Activated CD4-positive, alpha-beta T cell treated with anti-CD3 and anti-CD28 coated beads, Interleukin-10, Interleukin-2, amounts not matched to agents 100 ng/mL and 50 ng/mL, durations not matched to agents 16 hours and 8 hours (primary cell): ENCODE results near the gene RFX4.
"Not testable (repeated sequence)": the region's sequence is repeated elsewhere in the genome, so short reads cannot be mapped to it uniquely, and the experiment has no call there.

Experiments used
- DNase-seq: peaks from one replicate; pipeline ENCODE4 v3.0.0-alpha.2; 2020

The RFX4 gene

DNA sequence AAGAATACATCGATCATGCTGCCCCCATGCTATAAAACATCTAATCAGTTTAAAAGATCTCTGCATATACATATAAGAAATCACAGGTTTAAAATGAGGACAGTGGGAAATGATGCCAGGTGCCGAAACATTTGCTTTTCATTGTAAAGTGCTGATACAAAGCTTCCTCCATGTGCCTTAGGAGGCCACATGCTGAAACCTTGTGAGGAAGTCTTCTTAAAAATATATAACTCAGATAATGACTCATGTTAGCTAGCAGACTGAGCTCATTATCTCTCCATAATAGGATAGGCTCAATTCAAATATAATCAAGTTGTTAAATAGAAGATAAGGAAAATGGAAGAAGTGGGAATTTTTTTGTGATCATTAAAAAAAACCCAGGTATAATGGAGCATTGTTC is 65.9 kb downstream of the RFX4 start:
- DNase-seq: no peak

DNA sequence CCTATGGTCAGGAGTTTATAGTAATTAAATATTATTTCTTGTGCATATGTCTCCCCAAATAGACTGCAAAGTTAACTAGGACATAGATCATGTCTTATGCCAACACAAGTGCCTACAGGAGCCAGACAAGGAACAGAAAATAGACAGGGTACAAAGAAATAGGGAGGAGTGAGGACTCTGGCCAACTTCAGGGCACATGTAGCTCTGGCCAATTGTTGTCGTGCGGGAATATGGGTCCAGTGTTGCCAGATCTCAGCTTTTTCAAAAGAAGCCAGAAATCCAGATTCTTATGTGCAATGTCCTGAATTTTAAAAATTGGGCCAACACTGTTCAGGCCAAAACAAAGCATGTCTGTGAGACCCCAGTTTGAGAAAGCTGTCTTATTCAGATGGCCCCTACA is 68.7 kb downstream of the RFX4 start:
- DNase-seq: no peak

DNA sequence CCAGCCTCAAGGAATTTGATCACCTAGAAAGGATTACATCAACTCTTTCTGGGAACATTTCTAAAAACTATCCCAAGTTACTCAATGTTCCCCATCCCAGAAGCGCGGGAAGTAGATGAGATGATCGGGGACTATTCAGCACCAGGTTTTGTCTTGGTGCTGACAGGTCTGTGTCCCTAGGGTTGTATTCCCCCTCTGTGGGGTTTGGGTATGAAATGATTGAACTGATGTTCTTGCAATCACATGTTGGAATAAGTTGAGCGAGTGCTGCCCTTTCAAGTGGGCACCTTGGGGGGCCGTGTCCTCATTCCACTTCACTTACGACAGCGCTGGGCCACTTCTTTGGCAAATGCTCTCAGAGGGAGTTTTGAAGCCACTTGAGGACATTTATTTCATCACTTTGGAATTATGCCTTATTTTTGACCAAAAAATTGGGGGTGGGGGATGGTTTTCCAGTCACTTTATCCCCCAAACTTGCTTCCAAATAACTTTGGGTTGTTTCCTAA is 69.8 kb downstream of the RFX4 start:
- no peak for DNase-seq

DNA sequence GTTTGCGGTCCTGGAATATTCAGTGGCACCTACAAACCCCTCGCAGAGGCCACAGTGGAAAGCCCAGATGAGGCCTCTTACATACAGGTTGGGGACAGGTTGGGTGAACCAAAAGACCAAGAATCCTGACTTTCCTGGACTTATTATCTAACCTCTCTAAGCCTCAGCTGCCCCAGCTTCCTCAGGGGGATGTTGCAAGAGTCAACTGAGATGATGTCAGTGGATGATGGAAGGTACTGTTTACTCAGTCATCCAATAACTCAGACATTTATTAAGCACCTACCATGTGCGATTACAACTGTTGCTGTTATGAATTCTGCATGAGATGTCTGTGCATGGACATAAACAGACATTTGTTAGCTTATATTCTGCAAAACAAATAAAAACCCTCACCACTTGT is 72.8 kb downstream of the RFX4 start:
- no peak for DNase-seq

DNA sequence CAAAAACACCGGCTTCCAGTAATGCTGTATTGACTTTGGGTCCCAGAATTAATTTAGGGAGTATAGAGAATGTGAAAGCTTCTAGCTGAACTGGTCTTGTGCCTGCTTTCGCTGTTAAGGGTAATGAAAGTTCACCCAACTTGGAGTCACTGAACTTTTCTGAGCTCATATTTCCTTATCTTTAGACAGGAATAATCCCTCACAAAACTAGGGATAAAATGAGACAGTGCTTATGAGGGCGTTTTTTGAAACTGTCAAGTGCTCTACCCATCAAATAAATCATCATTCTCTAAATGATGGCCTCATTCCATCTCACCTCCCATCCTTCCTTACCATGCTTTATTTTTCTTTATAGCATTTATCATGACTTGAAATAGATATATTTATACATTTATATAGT is 74.7 kb downstream of the RFX4 start:
- no peak for DNase-seq

DNA sequence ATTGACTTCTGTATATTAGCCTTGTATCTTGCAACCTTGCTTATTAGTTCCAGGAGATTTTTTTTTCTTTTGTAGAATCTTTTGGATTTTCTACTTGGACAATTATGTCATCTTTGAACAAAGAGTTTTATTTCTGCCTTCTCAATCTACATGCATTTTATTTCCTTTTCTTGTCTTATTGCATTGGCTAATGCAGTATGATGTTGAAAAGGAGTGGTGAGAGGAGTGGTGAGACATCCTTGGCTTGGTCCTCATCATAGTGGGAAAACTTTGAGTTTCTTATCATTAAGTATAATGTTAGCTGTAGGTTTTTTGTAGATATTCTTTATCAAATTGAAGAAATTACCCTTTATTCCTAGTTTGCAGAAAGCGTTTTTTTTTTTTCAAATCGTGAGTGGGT is 80.6 kb downstream of the RFX4 start:
- no peak for DNase-seq

DNA sequence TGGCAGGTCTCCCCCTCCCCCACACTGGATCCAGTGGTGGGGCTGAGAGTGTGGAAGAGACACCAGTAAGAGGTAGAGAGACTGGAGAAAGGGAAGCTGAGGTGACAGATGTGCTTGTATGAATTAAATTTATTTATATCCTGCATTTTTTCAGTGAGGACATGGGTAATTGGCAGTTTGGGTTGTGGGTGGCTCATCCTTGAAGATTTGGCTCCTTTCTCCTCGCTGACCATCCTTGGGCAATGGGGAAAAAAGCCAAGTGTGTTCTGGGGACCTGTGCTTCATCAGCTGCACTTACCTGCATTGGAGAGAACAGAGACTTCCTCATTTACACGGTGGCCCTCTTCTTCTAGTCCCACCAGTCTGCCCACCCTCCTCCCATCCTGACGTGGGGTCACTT is 86.4 kb downstream of the RFX4 start:
- DNase-seq: no peak

DNA sequence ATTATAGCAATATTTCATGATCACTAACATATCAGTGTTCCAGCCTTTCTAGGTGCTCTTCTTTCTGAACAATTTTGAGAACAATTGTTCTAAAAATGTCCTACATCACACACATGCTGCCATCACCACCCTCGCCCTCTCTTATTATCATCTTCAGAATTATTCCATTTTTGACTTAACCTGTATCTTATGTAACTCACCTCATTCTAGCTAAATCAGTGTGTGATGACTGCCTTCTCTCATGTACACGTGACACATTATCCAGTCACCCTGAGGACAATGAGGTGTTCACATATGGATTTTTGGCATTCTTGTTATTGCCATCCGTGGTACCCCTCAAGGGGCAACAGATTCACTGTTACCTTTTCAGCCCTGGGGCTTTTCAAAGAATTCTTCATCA is 87.3 kb downstream of the RFX4 start:
- no peak for DNase-seq

DNA sequence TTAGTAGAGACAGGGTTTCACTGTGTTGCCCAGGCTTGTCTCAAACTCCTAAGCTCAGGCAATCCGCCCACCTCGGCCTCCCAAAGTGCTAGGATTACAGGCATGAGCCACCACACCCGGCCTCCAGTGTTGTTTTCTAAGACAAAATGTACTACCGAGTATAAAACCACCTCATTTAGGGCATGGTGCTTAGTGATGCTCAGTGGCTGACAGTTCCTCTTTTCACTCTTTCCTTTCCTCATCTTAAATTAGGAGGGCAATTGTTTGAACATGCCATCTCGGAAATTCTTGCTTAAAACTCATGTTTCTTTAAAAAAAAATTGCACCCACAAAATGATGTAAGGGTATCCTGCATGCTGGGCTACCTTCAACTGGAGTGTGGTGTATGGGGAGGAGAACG is 89.0 kb downstream of the RFX4 start:
- no peak for DNase-seq

DNA sequence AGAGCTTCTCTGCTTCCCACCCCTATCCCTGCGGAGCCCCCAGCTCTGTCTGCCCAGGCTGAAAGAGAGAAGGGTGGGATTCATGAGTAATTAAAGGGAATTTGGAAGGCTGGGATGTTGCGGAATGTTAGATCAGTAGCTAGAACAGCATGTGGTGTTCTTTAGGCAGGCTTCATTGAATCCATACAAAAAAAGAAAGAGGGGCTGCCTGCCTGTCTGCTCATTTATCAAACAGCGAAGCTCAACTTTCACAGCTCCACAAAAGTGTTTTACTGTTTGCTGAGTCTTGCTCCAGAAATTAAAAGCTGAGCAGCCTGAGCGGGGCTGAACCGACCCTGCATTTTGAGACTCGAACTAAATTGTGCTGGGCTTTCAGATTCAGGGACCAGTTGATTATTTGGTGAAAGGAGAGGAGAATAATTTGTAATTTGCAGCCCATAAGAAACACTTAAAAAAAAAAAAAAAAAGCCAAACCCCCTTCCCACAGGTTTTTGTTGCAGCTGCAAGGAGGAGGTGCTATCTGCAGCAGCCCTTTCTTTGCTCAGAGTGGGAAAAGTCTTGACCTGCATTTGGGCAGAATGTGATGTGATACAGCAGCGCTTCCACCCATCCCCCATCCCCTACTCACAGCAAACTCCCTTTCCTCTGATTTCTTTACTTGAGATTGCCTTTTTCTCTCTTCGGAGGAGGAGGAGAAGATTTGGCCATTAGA is 89.7 kb downstream of the RFX4 start:
- DNase-seq: no peak

DNA sequence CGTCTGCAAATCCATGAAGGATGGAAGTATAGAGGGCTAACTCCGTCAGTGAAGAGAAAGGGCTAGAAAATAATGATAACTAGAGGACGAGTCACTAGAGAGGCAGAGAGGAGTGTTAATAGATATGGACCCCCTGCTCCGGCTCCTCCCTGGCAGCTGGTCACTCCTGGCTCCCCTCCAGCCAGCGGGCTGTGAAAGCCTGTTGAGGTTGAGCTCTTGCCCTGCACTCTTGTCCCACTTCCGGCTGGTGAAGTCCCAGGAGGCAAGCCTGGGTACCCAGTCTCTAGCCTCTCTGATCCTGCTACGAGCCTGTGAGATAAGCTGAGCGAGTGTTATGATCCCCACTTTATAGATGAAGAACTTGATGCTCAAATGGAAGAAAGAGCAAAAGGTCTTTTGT is 90.3 kb downstream of the RFX4 start:
- DNase-seq: no peak

DNA sequence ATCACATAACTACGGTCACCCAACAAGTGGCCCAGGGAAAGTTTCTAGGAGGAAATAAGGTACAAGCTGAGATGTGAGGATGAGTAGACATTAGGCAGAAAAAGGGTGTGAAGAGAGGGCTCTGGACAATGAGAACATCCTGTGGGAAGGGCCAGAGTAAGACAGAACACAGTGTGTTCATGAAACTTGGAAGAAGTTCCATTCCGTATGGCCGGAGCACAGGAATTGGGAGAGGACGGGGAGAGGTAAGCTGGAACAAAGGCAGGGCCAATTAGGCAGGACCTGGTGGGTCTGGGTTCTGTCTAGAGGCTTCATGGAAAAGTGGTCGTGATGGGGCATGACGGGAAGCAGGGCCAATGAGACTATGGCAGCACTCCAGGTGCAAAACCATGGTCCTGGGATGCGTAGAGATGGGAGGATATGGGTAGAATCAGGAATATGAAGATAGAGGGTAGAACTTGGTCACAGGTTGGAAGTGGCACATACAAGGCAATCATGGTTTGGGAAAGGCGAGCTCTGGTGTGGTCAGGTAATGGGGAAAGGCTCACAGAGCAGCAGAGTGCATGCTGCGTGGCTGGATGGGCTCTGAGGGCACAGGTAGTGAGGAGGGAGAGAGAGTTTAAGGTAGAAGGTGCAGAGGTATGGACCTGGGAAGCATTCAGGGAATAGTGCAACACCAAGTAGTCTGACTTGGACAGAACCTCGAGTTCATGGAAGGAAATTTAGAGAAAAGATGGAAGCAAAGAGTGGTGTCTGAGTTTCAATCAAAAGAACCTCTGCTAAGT is 93.0 kb downstream of the RFX4 start:
- no peak for DNase-seq

DNA sequence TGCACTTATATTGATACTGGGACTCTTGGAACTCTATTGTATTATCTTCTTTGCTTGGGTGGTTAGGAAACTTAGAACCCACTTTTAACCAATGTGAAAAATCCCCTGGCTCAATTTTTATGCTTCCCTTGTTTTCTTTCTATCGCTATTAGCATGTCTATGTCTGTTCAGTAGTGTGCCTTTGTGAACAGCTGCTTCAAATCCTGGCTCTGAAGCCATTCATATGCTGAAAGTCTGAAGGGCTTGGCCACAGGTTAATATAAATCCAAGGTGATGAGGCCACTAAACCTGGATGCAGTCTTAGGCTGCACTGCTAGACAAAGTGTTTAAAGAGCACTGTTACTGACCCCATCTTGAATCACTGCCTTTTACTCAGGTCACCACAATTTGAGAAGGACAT is 96.8 kb downstream of the RFX4 start:
- DNase-seq: no peak

DNA sequence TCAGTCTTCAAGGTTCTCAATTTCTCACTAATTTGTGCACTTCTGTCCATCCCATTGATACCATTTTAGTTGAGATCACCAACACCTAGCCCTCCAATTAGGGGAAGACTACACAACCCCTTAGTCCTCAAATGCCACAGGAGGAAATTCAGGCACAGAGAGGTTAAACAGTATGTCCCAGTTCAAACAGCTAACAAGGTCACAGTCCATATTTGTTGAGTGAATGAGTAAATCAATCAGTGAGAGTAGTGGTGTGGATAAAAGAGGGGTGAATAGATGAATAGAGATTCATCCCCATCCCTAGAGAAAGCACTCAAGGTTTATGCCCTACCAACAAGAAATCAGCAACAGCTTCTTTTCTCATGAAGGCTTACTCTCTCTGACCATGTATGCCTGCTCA is 97.5 kb downstream of the RFX4 start:
- no peak for DNase-seq

DNA sequence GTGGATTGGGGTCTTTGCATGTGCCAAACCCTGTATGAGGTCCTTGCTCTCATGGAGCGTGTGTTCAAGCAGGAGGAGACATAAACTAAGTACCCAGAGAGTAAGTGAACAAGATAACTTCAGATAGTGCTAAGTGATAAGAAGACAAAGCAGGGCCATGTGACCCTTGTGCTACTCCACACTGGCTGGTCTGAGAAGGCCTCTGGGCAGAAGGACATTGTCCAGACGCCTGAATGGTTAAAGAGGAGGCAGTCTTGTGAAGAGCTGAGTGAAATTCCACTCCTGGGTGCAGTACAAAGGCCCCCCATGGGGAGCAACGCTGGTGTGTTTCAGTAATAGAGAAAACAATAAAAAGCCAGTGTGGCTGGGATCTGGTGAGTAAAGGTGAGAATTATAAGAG is 98.4 kb downstream of the RFX4 start:
- no peak for DNase-seq

DNA sequence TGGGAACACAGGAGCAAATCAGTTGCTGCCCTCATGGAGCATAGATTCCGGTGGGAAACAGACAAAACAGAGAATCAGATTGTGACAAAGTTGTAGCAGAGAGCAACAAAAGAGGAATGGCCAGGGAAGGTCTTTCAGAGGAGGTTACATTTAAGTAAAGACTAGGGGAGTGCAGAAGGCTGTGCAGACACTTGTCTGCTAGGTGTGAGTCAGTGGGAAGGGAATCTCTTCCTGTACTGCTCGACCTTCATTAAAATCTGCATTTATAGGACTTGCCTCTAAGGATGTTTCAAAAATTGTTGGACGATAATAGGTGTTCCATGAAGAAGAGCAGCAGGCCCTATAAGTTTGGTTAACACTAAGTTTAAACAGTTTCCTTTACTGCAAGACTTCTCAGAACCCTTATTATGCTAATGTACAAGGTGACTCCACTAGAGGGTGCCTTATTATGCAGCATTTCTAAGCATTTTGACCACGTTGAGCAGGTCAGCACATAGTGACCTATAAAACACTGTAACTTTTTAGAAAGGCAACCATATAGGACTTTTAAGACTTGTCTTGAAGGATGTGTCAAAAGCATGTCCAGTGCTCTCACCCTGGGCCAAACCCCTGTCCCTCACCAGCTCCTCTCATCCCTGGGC is 99.9 kb downstream of the RFX4 start:
- DNase-seq: peak; percentile 5

DNA sequence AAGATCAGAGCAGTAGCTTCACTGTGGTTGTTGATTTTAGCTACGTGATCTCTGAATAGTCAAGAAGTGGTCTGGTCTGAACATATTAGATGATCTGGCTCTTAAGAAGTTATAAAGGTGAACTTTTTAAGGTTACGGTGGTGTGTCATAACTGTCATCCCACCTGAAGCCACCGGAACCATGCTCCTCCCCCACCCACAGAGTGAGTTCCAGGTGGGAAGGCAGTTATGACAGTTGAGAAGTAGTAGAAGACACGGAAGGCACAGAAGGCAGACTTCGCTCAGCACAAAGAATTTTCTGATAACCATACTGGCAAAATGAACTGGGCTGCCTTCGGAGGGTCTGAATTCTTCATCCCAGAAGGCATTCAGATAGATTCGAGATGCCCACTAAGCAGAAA is 101.7 kb downstream of the RFX4 start:
- no peak for DNase-seq

DNA sequence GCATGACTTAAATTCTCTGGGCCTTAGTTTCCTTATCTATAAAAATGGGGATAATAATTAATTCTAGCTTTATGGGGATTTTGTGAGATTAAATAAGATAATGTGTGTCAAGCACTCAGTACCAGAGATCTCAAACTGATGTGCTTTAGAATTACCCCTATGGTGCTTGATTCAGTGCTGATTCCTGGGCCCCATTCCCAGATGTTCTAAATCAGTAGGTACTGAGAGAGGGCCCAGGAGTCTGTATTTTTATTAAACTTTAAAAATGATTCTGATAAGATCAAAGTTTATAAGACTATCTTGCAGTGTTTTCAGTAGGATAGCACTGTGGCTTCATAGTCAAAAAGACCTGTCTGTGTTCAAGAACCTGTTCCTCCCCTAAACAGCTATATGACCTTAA is 102.6 kb downstream of the RFX4 start:
- DNase-seq: no peak

DNA sequence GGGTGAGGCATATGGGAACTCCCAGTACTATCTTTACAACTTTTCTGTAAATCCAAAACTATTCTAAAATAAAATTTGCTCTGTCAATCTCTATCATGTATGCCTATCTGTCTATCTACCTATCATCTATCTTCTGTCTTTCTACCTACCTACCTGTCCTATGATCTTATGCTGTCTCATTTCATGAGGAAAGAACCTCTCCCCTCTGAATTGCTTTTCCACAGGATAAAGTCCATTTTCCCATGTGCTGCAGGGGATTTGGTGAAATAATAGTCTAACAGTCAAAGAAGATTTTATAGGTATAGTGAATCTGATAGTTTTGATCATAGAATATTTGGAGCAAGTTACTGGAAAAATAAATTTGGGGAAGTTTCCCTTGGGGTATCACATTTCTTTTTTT is 104.9 kb downstream of the RFX4 start:
- no peak for DNase-seq

DNA sequence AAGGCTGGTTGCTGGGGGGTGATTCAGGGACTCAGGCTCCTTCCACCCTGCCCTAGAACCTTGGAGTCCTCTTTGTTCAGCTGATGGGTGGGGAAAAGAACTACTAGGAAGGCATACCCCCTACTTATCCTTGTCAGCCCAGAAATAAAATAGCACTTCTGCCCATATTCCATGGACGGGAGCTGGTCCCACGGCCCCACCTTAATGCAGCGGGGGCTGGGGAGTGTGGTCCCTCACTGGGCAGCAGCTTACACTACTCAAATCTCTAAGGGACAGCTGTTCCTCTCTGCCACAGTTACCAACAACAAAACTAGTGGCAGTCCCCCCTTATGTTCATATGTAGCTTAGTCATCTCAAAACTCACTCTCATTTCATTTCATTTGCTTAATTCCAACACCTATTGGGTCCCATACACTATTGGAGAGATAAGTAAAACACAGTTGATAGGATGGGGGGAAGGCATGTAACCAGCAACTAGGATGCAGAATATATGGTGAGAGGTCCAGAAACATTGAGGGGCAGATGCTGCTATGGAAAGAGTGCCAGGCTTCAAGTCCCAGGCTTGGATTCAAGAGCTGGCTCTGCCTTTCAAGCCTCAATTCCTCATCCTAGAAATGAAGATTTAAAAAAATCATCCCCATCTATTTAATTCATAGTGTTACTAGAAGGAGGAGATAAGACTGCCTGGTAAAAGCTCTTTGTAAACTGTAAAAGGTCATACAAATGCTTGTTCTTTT is 107.9 kb downstream of the RFX4 start:
- DNase-seq: no peak

DNA sequence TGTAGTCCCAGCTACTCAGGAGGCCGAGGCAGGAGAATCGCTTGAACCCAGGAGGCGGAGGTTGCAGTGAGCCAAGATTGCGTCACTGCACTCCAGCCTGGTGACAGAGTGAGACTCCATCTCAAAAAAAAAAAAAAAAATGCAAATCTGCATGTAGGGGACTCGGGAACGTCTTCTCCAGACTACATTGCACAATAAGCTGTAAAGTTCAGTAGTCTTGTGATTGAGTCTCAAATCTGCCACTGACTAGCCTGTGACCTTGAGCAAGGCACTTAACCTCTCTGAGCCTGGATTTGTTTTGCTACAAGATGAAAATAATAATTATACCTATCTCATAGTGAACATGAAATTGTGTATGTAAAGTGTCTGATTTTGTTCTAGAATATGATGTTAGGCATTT is 109.2 kb downstream of the RFX4 start:
- not testable (repeated sequence) for DNase-seq

DNA sequence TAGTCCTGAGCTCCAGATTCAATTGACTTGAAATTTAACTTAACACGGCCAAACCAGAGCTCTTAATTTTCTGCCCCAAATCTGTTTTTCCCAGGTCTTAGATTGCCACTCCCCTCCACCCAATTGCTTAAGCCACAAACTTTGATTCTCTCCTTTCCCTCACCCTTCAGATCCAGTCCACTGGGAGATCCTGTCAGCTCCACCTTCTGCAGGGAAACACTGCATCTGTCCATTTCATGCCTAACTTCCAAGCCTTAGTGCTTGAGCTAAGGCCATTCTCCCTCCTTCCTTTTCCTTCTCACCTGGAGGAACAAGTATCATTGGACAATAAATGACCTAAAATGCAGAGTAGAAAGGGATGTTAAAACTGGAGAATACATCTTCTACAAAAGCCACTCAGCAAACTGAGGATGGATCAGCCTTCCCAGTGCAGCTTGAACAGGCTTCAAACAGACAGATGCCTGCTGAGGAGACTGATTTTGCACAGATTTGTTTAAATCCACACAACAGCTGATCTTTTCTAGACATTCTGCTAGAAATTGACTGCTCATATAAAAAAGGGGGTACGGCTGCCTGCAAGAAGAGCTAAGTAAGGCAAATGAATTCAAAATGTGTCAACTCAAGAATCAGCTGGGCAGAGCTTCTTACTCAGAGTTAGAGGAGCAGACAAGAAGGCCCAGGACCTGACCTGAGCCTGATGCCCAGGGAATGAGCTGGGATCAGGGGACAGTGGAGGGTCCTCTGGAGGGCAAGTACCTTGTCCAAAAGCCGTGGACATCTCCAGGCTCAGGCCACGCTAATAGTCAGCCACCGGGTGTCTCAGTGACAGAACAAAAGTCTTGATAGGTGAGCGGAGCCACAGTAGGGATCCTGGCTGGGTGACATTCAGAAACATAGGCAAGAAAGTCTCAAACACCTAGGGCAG is 110.4 kb downstream of the RFX4 start:
- no peak for DNase-seq
